ENCODE measurements around the gene CACNA1A.

GRCh38 chr19:13363954-13364353 lies 142.3 kb downstream of the CACNA1A start:
- TF ChIP-seq, protein P1, sequence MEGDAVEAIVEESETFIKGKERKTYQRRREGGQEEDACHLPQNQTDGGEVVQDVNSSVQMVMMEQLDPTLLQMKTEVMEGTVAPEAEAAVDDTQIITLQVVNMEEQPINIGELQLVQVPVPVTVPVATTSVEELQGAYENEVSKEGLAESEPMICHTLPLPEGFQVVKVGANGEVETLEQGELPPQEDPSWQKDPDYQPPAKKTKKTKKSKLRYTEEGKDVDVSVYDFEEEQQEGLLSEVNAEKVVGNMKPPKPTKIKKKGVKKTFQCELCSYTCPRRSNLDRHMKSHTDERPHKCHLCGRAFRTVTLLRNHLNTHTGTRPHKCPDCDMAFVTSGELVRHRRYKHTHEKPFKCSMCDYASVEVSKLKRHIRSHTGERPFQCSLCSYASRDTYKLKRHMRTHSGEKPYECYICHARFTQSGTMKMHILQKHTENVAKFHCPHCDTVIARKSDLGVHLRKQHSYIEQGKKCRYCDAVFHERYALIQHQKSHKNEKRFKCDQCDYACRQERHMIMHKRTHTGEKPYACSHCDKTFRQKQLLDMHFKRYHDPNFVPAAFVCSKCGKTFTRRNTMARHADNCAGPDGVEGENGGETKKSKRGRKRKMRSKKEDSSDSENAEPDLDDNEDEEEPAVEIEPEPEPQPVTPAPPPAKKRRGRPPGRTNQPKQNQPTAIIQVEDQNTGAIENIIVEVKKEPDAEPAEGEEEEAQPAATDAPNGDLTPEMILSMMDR (IDR thresholded peaks at IDR 0.05): no peak
- no peak for TF ChIP-seq POLR2A (IDR thresholded peaks at IDR 0.05)
